GM19463 (cell line): ENCODE data around the gene CYP3A5.
"Not testable (repeated sequence)": the region's sequence is repeated elsewhere in the genome, so short reads cannot be mapped to it uniquely, and the experiment has no call there.

ENCODE experiments used
- ATAC-seq: cut with Tn5 transposase; IDR thresholded peaks from one replicate; pipeline ENCODE4 v1.9.1; 2021; ENCODE audit warnings: mild to moderate bottlenecking, moderate library complexity; ENCODE audit not compliant: unreplicated experiment

CYP3A5 gene

DNA sequence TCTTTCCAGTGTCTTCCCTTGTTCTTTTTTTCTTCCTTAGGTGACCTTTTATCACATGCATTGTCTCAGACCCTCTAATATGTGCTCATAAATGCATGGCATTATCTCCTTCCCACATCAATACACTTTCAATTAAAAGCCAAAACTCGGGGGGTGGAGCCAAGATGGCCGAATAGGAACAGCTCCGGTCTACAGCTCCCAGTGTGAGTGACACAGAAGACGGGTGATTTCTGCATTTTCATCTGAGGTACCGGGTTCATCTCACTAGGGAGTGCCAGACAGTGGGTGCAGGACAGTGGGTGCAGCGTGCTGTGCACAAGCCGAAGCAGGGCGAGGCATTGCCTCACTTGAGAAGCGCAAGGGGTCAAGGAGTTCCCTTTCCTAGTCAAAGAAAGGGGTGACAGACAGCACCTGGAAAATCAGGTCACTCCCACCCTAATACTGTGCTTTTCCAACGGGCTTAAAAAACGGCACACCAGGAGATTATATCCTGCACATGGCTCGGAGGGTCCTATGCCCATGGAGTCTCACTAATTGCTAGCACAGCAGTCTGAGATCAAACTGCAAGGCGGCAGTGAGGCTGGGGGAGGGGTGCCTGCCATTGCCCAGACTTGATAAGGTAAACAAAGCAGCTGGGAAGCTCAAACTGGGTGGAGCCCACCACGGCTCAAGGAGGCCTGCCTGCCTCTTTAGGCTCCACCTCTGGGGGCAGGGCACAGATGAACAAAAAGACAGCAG is 6.2 kb upstream of the CYP3A5 start:
- not testable (repeated sequence) for ATAC-seq

DNA sequence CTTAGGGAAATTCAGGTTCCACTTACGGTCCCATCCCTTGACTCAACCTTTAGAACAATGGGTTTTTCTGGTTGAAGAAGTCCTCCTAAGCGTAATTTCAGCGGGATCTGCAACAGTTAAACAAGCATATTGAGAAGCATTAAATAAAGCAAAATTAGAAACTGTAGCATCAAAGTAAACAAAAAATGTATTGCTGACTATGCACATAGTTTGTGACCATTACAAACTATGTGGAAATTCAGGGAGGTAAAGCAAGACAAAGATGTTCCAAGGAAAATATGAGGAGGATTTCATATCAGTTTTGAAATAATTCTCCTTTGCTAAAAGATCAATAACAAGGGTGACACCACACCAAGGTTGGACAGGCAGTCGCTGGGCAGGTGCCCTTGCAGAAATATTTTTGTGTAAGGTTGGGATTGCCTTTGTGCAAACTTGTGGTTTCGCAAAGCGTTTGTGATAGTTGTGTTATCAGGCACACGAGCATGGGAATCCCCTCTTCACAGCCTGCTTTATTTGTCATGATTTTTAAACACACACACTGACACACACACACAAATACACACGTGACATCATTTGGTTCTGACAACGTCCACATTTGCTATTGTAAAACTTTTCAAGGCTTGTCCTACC is 5.4 kb upstream of the CYP3A5 start:
- ATAC-seq, result no peak

DNA sequence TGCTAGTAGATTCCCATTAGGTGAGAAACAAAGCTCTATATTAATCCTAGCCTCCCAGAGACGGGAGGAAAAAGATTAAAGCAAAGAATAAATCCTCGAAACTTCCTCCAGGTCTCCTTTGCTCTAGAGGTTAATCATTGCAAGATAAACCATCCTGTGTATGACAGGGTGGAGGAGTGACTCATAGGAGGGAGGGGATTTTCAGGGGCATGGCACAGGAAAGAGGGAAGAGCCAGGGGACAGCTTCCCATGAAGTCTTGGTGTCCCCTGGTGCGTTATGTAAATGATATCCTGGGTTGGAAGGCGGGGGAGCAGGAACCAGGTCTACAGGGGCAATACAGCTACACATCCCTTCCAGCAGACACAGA is 780 bp downstream of the CYP3A5 start:
- ATAC-seq, result no peak

DNA sequence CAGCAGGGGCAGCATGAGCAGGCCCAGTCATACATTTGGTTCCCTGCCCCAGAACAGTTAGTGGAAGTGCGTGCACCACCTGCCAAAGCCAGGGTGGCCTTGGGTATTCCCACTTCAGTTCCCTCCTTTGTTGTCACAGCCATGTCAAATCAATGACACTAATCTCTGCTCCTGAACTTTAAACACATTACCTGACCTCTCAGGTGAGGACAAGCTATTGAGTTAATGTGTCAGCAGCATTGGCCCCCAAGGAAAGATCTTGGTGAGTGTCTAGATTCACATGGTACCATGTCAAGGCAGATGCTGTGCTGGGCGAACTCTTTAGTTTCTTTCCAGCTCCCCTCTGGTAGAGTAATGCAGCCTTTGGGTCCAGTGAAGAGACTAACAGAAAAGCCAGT is 2.1 kb downstream of the CYP3A5 start:
- ATAC-seq, result no peak

DNA sequence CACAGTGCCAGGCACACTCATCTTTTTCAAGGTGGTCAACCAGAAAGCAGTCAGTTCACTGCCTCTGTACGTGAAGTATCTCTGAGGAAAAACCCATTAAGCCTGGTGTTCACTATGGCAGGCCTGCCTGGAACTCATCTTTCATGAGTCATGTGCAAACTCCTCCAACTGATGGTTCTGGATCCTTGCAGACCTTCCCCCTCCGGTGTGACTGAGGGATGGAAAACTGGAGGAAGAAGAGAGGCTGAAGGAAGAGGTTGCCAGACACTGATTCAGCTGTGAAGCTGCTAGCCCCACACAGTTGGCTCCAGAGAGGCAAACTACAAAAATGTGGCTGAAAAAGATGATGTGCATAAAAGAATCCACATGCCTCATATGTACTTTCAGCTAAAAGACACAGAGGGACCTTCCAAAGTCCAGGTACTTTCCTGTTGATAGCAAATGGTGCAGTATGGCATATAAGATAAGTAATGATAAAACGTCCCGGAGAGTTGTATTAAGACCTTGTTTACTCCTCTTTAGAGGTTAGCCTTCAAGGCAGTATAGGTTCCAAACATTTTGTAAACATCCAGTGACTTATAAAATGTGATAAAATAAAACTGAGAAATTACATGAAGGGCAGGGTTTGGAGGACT is 2.7 kb downstream of the CYP3A5 start:
- no peak for ATAC-seq

DNA sequence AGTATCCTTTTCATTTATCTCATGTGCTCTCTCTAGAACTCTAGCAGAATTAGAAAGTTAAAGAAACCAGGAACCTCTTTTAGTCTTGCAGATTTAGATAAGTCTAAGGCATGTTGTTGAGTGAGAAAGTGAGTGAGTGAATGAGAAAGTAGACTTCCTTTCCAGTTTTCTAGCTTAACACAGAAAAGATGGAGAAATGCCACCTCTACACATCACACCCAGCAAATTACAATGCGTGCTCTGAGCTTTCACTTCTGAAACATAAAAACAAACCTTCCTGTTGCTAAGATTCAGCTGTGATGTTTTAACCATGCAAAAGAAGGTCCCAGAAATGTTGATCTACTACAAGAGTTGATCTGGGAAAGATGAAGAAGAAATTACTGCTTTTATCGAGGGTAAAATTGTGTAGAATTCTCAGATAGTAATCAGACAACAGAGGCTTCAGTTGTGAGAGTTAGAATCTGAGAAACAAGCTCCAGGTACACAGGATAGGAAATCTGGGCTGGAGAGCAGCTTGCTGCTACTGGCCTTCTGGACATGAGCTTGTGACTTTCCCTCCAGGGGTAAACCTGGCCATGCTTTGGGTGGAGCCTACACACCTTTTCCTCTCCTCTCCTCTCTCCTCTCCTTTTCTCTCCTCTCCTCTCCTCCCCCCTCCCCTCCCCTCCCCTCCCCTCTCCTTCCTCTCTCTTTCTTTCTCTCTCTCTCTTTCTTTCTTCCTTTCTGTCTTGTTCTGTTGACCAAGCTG is 4.6 kb downstream of the CYP3A5 start:
- no peak for ATAC-seq

DNA sequence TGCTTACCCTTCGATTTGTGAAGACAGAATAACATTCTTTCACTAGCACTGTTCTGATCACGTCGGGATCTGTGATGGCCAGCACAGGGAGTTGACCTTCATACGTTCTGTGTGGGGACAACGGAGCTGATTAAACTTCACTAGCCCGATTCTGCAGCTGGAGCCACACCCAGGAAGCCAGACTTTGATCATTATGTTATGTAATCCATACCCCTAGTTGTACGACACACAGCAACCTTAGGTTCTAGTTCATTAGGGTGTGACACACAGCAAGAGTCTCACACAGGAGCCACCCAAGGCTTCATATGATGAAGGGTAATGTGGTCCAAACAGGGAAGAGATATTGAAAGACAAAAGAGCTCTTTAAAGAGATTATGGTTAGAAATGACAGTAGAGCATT is 7.2 kb downstream of the CYP3A5 start:
- no peak for ATAC-seq

DNA sequence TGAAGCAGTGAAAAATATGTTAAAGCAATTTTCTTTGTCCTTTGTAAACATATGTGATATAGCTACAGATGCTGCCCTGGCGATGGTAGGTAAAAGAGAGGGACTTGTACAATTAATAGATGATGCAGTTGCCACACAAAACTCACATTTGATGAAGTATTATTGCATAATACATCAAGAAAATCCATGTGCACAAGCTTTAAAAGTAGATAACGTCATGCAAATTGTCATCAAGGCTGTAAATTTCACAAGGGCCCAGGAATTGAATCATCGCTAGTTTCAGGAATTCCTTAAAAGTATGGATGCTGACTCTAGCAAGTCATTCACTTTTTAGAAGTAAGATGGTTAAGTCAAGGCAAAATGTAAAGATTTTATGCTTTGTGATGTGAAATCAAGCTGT is 10.0 kb downstream of the CYP3A5 start:
- ATAC-seq, result no peak

DNA sequence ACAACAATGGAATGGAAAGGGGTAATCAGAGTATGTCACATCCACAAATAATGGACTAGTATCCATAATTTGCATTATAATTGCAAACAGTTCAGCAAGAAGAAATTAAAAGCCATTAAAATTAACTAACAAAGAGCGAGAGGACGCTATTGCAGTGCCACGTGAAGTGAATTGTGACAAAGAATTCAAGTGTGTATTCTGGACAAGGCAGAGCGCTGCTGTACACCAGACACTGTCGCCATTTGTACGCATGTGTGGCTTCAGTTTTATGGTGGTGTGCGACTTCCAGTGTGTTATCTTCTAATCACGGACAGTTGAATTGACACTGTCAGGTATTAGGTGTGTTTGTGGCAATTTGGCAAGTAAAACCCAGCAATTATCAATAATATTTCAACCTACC is 11.3 kb downstream of the CYP3A5 start:
- ATAC-seq, result no peak

DNA sequence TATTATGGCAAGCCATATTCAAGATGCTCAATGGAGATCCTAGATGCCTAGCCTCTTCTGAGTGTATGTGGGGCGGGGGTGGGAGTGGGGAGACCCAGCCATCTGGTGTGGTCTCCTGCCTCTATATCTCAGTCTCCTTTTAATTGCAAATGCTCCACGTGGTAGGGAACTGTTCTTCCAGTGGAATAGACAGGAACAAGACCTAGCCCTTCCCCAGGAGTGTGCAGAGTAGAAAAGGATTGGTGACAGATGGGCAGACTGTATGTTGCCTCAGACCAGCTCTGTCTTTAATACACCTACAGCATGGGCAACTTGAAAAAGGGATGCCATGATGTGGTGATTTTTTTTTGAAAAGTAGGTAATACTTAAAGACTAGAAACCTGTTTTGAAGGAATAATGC is 12.6 kb downstream of the CYP3A5 start:
- ATAC-seq, result no peak

DNA sequence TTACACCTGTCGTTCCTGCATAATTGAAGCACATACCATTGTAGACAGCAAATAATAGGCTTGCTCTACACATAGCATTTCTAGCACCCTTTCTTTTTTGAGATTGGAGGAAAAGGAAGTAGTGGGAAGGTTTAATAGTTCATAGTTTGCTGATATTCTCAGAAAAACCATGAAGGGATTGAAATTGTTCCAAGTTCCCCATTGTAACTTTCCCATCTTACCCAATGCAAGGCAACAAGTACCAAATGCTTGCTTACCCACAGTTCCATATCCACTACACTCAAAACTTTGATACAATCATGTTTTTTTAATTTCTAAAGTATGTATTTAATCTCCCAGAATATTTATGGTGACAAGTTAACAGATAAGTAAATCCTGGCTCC is 13.8 kb downstream of the CYP3A5 start:
- ATAC-seq, result no peak

DNA sequence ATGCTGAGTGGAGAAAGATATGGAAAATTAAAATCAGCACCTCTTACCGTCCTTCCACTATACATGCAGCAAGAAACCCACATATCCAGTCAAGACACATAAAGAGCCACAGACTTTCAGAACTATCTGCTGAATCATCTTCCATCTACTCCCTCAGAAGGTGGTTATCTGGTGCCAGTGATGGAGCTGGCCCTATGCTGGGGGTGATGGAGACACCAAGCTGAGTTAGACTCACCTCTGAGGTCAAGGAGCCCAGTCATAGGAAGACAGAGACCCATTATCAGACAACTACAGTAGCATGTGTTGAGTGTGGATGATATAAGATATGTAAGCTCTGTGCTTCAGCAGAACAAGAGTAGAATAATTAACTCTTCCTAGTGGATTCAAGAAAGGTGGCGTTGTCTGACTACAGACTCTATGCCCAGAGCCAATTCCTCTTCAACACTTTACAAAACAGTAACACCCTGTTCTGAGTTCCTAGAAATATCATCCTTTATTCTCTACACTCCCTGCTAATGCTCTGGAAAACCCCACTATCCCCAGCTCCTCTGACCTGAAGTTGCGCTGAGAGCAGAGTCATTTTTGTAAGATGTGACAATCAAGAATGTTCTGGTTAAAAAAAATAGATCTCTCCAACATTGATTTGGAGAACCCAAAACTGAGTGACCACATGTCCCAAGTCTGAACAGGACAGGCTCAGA is 14.3 kb downstream of the CYP3A5 start:
- ATAC-seq, result no peak

DNA sequence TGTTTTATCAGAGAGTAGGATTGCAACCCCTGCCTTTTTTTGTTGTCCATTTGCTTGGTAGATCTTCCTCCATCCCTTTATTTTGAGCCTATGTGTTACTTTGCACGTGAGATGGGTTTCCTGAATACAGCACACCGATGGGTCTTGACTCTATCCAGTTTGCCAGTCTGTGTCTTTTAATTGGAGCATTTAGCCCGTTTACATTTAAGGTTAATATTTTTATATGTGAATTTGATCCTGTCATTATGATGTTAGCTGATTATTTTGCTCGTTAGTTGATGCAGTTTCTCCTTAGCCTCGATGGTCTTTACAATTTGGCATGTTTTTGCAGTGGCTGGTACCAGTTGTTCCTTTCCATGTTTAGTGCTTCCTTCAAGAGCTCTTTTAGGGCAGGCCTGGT is 21.9 kb downstream of the CYP3A5 start:
- not testable (repeated sequence) for ATAC-seq

DNA sequence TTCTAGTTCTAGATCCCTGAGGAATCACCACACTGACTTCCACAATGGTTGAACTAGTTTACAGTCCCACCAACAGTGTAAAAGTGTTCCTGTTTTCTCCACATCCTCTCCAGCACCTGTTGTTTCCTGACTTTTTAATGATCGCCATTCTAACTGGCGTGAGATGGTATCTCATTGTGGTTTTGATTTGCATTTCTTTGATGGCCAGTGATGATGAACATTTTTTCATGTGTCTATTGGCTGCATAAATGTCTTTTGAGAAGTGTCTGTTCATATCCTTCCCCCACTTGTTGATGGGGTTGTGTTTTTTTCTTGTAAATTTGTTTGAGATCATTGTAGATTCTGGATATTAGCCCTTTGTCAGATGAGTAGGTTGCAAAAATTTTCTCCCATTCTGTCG is 25.2 kb downstream of the CYP3A5 start:
- not testable (repeated sequence) for ATAC-seq

DNA sequence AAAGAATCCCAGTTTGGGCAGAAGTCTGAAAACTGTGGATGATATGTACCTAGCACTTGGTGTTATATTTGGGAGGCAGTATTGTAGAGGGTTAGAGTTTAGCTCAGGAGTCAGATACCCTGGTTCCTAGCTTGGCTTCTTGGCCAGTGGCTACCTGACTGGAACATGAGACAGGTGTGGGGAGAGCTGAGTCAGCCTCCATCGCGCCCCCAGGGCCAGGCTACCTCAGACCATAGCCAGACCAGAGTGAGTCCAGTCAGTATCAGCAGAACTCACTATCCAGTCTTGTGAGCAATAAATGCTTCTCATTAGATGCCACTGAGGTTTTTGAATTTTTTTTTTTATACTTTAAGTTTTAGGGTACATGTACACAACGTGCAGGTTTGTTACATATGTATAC is 26.0 kb downstream of the CYP3A5 start:
- no peak for ATAC-seq

DNA sequence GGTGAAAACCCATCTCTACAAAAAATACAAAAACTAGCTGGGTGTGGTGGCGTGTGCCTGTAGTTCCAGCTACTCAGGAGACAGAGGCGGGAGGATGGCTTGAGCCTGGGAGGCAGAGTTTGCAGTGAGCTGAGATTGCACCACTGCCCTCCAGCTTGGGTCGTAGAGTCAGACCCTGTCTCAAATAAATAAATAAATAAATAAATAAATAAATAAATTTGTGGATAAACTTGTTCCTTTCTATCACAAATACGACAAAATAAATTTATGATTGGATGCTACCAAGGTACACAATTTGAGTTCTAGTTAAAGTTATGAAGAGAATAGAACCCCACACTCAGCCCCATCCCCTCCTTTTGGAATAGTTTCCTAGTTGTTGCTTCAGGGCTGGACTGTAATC is 26.5 kb downstream of the CYP3A5 start:
- ATAC-seq, result not testable (repeated sequence)

DNA sequence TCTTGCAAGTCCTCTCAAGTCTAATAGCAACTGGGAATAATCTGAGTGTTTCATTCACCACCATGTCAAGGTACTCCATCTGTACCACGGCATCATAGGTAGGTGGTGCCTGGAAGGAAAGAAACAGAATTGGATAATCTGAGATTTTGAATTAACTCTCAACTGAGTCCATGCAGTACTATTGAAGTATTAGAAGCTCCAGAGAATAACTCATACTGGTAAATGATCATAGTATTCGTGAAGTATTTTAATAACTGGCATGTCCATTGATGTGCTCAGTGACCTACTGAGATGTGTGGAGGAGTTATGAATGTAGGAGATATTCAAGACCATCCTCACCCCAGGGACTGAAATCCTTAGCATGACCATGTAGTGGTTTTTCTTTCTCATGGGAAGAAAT is 27.1 kb downstream of the CYP3A5 start:
- no peak for ATAC-seq

DNA sequence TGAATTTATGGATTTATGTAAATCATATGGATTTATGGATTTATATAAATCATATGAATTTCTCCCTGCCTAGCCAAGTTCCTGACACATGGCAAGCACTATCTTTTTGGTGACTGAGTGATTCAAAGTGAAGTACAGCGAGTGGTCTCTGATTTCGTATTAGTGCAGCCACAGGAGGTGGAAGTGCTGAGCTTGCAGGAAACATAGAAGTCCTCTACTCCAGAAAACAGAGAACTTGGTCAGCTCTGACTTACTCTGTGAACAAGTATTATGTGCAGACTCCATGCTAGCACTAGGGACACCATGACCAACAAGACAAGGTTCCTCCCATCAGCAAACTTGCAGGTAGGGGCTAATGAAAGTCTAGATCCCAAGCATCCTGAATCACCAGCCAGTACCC is 28.5 kb downstream of the CYP3A5 start:
- ATAC-seq, result no peak

DNA sequence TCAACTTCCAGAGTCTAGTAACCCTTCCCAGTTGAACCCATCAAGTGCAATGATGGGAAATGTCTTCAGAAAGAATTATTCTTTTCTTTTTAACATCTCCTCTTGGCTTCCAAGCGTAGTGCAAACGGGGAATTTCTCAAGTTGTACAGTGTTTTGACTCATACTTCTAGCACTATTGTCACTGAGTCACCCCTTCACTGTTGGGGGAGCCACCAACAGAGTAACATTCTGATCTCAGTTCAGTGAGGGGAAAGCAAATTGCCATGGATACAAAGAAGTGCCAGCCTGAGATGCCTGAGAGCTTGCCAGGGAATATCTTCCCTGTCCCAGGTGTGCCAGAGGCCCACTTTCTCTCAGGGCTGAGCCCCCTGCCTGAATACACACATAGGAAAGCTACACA is 31.0 kb downstream of the CYP3A5 start:
- no peak for ATAC-seq

DNA sequence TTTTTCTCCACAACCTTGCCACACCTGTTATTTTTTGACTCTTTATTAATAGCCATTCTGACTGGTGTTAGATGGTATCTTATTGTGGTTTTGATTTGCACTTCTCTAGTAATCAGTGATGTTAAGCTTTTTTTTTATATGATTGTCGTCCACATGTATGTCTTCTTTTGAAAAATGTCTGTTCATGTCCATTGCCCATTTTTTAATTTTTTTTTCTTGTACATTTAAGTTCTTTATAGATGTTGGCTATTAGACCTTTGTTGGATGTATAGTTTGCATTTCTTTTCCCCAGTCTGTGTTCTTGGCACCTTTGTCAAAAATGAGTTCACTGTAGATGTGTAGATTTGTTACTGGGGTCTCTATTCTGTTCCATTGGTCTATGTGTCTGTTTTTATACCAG is 34.2 kb downstream of the CYP3A5 start:
- no peak for ATAC-seq

DNA sequence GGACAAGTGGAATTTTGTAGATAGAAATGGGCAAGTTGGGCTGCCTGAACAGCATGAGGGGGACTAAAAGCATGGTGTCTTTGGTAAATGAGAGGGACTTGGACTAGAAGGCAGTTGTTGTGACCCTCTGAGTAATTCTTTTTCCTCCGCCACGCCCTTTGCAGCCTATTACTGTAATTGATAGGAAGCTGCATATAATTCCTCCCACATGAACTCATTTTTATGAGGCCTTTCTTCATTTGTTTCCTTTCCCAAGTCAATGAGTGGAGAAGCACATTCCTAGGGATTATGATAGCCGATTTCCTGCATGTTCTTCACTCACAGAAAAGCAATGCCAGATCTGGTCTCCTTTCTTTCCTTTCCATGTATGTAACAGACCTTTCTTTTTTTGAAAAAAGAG is 35.4 kb downstream of the CYP3A5 start:
- ATAC-seq, result no peak
